ENCODE results near the gene KIR2DL3. TPM values are rescaled to one million over a fixed set of nuclear protein-coding genes. Genes with fewer than 3 reads are reported as not detected.
"Not testable (repeated sequence)": the region's sequence is repeated elsewhere in the genome, so short reads cannot be mapped to it uniquely, and the experiment has no call there.

KIR2DL3 gene
- total and polyA plus RNA-seq, 2 experiments from 2014 or later = not detected

DNA sequence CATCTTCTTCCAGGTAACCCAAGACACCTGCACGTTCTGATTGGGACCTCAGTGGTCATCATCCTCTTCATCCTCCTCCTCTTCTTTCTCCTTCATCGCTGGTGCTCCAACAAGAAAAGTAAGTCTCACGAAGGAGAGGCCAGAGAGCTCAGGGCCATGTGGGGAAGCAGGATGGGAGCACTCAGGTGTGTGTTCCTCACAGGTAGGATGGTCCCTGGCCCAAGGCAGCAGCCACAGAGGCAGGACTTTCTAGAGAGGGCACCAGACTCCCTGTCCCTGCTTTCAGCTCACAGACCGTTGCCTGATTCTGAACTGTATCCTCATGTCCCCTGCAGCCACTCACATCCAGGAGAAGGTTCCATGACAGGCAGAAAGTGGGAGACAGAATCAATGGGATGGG, 28.2 kb downstream of the KIR2DL3 start:
- not testable (repeated sequence) for H3K4me1 ChIP-seq (ENCODE audit: low read depth); H3K9me3 ChIP-seq (ENCODE audit: low read depth); DNase-seq (ENCODE audit: low read depth in 1 of 2, low spot score in 1 of 2); H3K27me3 ChIP-seq; H3K36me3 ChIP-seq; H3K27ac ChIP-seq; H3K4me3 ChIP-seq

DNA sequence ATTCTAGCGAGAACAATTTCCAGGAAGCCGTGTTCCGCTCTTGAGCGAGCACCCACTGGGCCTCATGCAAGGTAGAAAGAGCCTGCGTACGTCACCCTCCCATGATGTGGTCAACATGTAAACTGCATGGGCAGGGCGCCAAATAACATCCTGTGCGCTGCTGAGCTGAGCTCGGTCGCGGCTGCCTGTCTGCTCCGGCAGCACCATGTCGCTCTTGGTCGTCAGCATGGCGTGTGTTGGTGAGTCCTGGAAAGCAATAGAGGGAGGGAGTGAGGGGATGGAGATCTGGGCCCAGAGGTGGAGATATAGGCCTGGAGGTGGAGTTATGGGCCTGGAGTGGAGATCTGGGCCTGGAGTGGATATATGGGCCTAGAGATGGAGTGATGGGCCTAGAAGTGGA, 31.3 kb downstream of the KIR2DL3 start, which contains the start of gene KIR2DL1:
TSS of gene KIR2DL1 (plus strand) at position 148 of the 400 bp plus-strand sequence. CDS start at position 206, 58 bp downstream.
- not testable (repeated sequence) for DNase-seq (ENCODE audit: low read depth in 1 of 2, low spot score in 1 of 2); H3K27ac ChIP-seq; H3K27me3 ChIP-seq; H3K36me3 ChIP-seq; H3K4me3 ChIP-seq; H3K4me1 ChIP-seq (ENCODE audit: low read depth); H3K9me3 ChIP-seq (ENCODE audit: low read depth)

DNA sequence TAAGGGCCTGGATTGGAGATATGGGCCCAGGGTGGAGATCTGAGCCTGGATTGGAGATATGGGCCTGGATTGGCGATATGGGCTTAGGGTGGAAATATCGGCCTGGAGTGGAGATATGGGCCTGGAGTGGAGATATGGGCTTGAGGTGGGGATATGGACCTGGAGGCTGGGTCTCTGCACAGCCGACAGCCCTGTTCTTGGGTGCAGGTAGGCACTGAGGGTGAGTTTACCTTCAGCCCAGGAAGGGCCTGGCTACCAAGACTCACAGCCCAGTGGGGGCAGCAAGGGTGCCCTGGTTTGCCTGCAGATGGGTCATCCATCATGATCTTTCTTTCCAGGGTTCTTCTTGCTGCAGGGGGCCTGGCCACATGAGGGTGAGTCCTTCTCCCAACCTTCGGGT, 32.2 kb downstream of the KIR2DL3 start:
- H3K27ac ChIP-seq; H3K4me3 ChIP-seq; H3K36me3 ChIP-seq; DNase-seq (ENCODE audit: low read depth in 1 of 2, low spot score in 1 of 2); H3K9me3 ChIP-seq (ENCODE audit: low read depth); H3K4me1 ChIP-seq (ENCODE audit: low read depth); H3K27me3 ChIP-seq: not testable (repeated sequence)

DNA sequence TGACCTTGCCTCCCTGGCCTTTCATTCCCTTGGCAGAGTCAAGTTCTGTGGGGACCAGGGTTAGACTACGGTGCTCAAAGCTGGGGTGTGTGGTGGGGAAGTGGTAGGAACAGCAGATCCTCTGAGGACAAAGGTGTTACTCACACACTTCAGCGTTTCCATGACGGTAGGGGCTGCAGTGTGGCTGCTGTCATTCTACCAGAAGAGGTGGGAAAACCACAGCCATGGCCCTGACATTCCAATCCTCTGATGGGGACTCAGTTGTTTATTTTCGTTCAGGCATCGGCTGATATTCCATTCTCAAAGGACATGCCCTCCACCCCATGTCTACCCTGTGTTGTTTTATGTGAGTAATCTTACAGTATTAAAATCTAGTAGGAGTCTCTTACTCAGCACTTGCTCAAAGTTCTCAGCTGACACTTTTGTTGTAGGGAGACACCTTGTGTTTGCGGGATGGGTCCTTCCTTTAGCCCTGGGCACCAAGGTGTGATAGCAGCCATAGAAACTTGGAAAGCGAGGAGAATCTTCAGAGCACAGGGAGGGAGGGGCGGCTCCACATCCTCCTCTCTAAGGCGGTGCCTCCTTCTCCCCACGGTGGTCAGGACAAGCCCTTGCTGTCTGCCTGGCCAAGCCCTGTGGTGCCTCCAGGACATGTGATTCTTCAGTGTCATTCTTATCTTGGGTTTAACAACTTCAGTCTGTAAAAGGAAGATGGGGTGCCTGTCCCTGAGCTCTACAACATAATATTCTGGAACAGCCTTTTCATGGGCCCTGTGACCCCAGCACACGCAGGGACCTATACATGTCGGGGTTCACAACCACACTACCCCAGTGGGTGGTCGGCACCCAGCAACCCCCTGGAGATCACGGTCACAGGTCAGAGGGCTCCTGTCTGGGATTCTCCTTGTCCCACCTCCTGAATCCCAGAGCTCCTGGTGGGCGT, 33.0 kb downstream of the KIR2DL3 start:
- not testable (repeated sequence) for DNase-seq (ENCODE audit: low read depth in 1 of 2, low spot score in 1 of 2); H3K4me1 ChIP-seq (ENCODE audit: low read depth); H3K9me3 ChIP-seq (ENCODE audit: low read depth)

DNA sequence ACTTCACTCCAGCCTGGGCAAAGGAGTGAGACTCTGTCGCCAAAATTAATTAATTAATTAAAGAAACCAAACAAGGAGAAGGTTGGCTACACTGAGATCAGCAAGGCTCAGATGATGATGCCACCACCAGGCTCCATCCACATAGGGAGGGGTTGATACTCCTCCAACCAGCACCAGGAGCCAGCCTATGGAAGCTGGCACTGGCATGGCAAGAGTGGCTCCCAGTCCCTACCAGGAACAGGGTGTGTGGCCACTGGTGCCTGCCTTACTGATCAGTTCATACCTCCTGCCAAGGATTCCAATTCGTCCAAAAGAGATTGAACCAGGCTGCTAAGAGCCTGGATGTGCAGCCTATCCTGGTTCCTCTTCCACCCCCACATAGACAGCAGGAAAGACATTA, 34.4 kb downstream of the KIR2DL3 start:
- DNase-seq (ENCODE audit: low read depth in 1 of 2, low spot score in 1 of 2); H3K27me3 ChIP-seq; H3K27ac ChIP-seq; H3K4me3 ChIP-seq; H3K4me1 ChIP-seq (ENCODE audit: low read depth); H3K9me3 ChIP-seq (ENCODE audit: low read depth); H3K36me3 ChIP-seq: not testable (repeated sequence)

More for the DNA sequence above, 33.0 kb downstream of the KIR2DL3 start:
- not testable (repeated sequence) for H3K36me3 ChIP-seq, H3K27ac ChIP-seq, H3K4me3 ChIP-seq, H3K27me3 ChIP-seq

DNA sequence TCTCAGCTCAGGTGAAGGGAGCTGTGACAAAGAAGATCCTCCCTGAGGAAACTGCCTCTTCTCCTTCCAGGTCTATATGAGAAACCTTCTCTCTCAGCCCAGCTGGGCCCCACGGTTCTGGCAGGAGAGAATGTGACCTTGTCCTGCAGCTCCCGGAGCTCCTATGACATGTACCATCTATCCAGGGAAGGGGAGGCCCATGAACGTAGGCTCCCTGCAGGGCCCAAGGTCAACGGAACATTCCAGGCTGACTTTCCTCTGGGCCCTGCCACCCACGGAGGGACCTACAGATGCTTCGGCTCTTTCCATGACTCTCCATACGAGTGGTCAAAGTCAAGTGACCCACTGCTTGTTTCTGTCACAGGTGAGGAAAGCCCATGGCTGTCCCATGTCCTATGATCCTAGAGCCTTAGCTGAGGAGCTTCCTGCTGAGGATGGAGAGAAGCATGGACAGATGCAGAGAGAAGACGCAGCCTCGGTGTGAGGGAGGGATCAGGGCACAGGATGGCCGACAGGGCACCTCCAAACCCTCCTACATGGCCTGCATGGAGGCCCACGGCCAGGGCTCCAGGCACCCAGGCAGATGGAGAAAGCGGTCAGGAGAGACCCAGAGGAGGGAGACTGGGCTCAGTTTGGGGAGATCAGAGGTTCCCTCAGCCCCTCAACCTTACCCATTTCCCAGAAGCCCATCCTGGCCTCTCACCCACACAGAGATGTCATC, 36.9 kb downstream of the KIR2DL3 start:
- not testable (repeated sequence) for H3K4me1 ChIP-seq (ENCODE audit: low read depth); H3K27ac ChIP-seq; H3K9me3 ChIP-seq (ENCODE audit: low read depth); H3K36me3 ChIP-seq; DNase-seq (ENCODE audit: low read depth in 1 of 2, low spot score in 1 of 2); H3K27me3 ChIP-seq; H3K4me3 ChIP-seq

DNA sequence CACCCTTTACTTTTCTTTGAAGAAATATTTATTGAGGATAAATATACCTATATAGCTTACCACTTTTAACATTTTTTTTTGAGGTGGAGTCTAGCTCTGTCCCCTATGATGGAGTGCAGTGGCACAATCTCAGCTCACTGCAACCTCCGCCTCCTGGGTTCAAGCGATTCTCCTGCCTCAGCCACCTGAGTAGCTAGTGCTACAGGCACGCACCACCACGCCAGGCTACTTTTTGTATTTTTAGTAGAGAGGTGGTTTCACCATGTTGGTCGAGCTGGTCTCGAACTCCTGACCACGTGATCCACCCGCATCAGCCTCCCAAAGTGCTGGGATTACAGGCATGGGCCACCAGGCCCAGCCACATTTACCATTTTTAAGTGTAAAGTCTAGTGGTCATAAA, 37.5 kb downstream of the KIR2DL3 start:
- H3K4me3 ChIP-seq; H3K36me3 ChIP-seq; H3K9me3 ChIP-seq (ENCODE audit: low read depth); H3K27me3 ChIP-seq; H3K27ac ChIP-seq; H3K4me1 ChIP-seq (ENCODE audit: low read depth); DNase-seq (ENCODE audit: low read depth in 1 of 2, low spot score in 1 of 2): not testable (repeated sequence)

DNA sequence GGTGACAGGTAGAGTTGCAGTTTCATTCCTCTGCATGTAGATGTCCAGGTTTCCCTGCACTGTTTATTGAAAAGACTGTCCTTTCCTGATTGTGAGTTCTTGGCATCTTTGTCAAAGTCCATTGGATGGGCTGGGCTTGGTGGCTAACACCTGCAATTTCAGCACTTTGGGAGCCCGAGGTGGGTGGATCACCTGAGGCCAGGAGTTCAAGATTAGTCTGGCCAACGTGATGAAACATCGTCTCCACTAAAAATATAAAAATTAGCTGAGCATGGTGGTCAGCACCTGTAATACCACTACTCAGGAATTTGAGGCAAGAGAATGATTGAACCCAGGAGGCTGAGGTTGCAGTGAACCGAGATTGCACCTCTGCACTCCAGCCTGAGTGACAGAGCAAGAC, 39.5 kb downstream of the KIR2DL3 start:
- not testable (repeated sequence) for H3K4me1 ChIP-seq (ENCODE audit: low read depth); H3K27ac ChIP-seq; H3K27me3 ChIP-seq; H3K9me3 ChIP-seq (ENCODE audit: low read depth); H3K4me3 ChIP-seq; DNase-seq (ENCODE audit: low read depth in 1 of 2, low spot score in 1 of 2); H3K36me3 ChIP-seq

DNA sequence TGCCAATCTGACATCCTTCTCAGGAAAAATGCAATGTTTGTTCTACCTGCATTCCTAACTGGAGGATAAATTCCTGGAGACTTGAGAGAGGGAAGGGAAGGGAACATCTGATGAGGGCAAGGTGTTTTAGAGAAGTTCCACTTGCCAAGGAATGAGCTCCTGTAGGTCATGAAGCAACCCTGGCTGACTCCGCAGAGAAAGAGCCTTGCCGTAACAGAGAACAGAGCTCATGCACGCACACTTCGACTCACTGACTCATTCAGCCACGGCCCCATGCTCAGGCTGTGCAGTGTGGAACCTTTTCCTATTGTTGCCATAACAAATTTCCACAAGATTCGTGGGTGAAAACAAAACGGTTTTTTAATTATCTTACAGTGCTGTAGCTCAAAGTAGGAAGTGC, 40.6 kb downstream of the KIR2DL3 start:
- H3K27ac ChIP-seq; H3K27me3 ChIP-seq; H3K9me3 ChIP-seq (ENCODE audit: low read depth); H3K4me1 ChIP-seq (ENCODE audit: low read depth); DNase-seq (ENCODE audit: low read depth in 1 of 2, low spot score in 1 of 2); H3K4me3 ChIP-seq; H3K36me3 ChIP-seq: not testable (repeated sequence)

DNA sequence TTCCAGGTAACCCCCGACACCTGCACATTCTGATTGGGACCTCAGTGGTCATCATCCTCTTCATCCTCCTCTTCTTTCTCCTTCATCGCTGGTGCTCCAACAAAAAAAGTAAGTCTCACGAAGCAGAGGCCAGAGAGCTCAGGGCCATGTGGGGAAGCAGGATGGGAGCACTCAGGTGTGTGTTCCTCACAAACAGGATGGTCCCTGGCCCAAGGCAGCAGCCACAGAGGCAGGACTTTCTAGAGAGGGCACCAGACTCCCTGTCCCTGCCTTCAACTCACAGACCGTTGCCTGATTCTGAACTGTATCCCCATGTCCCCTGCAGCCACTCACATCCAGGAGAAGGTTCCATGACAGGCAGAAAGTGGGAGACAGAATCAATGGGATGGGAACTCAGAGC, 44.6 kb downstream of the KIR2DL3 start:
- not testable (repeated sequence) for H3K9me3 ChIP-seq (ENCODE audit: low read depth); DNase-seq (ENCODE audit: low read depth in 1 of 2, low spot score in 1 of 2); H3K4me1 ChIP-seq (ENCODE audit: low read depth); H3K27me3 ChIP-seq; H3K4me3 ChIP-seq; H3K36me3 ChIP-seq; H3K27ac ChIP-seq

DNA sequence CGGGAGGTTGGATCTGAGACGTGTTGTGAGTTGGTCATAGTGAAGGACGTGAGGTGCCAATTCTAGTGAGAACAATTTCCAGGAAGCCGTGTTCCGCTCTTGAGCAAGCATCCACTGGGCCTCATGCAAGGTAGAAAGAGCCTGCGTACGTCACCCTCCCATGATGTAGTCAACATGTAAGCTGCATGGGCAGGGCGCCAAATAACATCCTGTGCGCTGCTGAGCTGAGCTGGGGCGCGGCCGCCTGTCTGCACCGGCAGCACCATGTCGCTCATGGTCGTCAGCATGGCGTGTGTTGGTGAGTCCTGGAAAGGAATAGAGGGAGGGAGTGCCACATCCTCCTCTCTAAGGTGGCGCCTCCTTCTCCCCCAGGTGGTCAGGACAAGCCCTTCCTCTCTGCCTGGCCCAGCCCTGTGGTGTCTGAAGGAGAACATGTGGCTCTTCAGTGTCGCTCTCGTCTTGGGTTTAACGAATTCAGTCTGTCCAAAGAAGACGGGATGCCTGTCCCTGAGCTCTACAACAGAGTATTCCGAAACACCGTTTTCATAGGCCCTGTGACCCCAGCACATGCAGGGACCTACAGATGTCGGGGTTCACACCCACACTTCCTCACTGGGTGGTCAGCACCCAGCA, 47.9 kb downstream of the KIR2DL3 start:
- H3K27ac ChIP-seq, H3K4me3 ChIP-seq: not testable (repeated sequence)

DNA sequence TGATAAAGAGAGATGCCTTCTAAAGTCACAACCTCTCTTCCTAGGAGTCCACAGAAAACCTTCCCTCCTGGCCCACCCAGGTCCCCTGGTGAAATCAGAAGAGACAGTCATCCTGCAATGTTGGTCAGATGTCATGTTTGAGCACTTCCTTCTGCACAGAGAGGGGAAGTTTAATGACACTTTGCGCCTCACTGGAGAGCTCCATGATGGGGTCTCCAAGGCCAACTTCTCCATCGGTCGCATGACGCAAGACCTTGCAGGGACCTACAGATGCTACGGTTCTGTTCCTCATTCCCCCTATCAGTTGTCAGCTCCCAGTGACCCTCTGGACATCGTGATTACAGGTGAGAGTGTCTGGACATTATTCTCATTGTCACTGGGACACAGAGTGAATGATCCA, 49.8 kb downstream of the KIR2DL3 start:
- not testable (repeated sequence) for H3K4me1 ChIP-seq (ENCODE audit: low read depth); H3K9me3 ChIP-seq (ENCODE audit: low read depth); H3K36me3 ChIP-seq; H3K27ac ChIP-seq; DNase-seq (ENCODE audit: low read depth in 1 of 2, low spot score in 1 of 2); H3K4me3 ChIP-seq; H3K27me3 ChIP-seq

More for the DNA sequence above, 47.9 kb downstream of the KIR2DL3 start:
- not testable (repeated sequence) for H3K4me1 ChIP-seq (ENCODE audit: low read depth); H3K27me3 ChIP-seq; H3K9me3 ChIP-seq (ENCODE audit: low read depth); H3K36me3 ChIP-seq; DNase-seq (ENCODE audit: low read depth in 1 of 2, low spot score in 1 of 2)
